ENCODE measurements around the gene CNTN4. TPM values are rescaled to one million over a fixed set of nuclear protein-coding genes. Genes with fewer than 3 reads are reported as not detected.
"Not testable (repeated sequence)": the region's sequence is repeated elsewhere in the genome, so short reads cannot be mapped to it uniquely, and the experiment has no call there.

Gene CNTN4
- polyA plus RNA-seq, 1 donor from 2014 or later: not detected

GRCh38 chr3:2774481-2775249, 676.0 kb downstream of the CNTN4 start:
- no peaks in the 10 kb centered on the region for H3K27me3 Mint-ChIP-seq
- no peaks in the 10 kb centered on the region for H3K36me3 Mint-ChIP-seq
- peaks cover 2 to 5% (median 4%) of the 10 kb centered on the region in 3 donors for H3K9me3 Mint-ChIP-seq
- no peak overlapping the region for H3K4me3 Mint-ChIP-seq
- peaks cover 0 to 1% (median 1%) of the 10 kb centered on the region in 3 donors for H3K4me1 Mint-ChIP-seq
- peak overlapping the region in 1 of 3 donors; percentile 92 for H3K27ac Mint-ChIP-seq

GRCh38 chr3:2783261-2783660, 684.6 kb downstream of the CNTN4 start:
- H3K36me3 Mint-ChIP-seq: no peaks in the 10 kb centered on the region
- H3K9me3 Mint-ChIP-seq: no peaks in the 10 kb centered on the region
- H3K4me1 Mint-ChIP-seq: no peaks in the 10 kb centered on the region
- no peak overlapping the region for H3K4me3 Mint-ChIP-seq
- no peak overlapping the region for H3K27ac Mint-ChIP-seq
- no peaks in the 10 kb centered on the region for H3K27me3 Mint-ChIP-seq

- H3K4me1 Mint-ChIP-seq: no peaks in the 10 kb centered on the region
- no peaks in the 10 kb centered on the region for H3K27me3 Mint-ChIP-seq
- no peaks in the 10 kb centered on the region for H3K9me3 Mint-ChIP-seq
- H3K4me3 Mint-ChIP-seq: no peak overlapping the region
- H3K36me3 Mint-ChIP-seq: no peaks in the 10 kb centered on the region
- no peak overlapping the region for H3K27ac Mint-ChIP-seq
Measured at GRCh38 chr3:2784627-2785026, 686.0 kb downstream of the CNTN4 start.

- Mint-ChIP-seq H3K27me3 (no peaks in the 10 kb centered on the region), H3K36me3 (no peaks in the 10 kb centered on the region), H3K27ac (no peak overlapping the region), H3K9me3 (no peaks in the 10 kb centered on the region), H3K4me3 (no peak overlapping the region), H3K4me1 (no peaks in the 10 kb centered on the region)
Measured at GRCh38 chr3:2790266-2790815, 691.7 kb downstream of the CNTN4 start.

GRCh38 chr3:2792432-2792831, 693.8 kb downstream of the CNTN4 start:
- Mint-ChIP-seq H3K4me3 (no peak overlapping the region), H3K9me3 (no peaks in the 10 kb centered on the region), H3K27me3 (no peaks in the 10 kb centered on the region), H3K4me1 (no peaks in the 10 kb centered on the region), H3K27ac (no peak overlapping the region), H3K36me3 (no peaks in the 10 kb centered on the region)

GRCh38 chr3:2793987-2794386, 695.3 kb downstream of the CNTN4 start:
- Mint-ChIP-seq H3K27me3 (no peaks in the 10 kb centered on the region), H3K27ac (no peak overlapping the region), H3K4me1 (no peaks in the 10 kb centered on the region), H3K9me3 (peaks cover 1 to 3% (median 3%) of the 10 kb centered on the region in 3 donors), H3K4me3 (no peak overlapping the region), H3K36me3 (no peaks in the 10 kb centered on the region)

GRCh38 chr3:2802429-2802828, 703.8 kb downstream of the CNTN4 start:
- H3K9me3 Mint-ChIP-seq: peaks cover 3 to 5% (median 4%) of the 10 kb centered on the region in 3 donors
- no peak overlapping the region for H3K4me3 Mint-ChIP-seq
- peaks cover 0 to 2% (median 0%) of the 10 kb centered on the region in 3 donors for H3K4me1 Mint-ChIP-seq
- H3K36me3 Mint-ChIP-seq: no peaks in the 10 kb centered on the region
- peak overlapping the region in 1 of 3 donors; percentile 43 for H3K27ac Mint-ChIP-seq
- H3K27me3 Mint-ChIP-seq: peaks cover 4% of the 10 kb centered on the region

GRCh38 chr3:2807514-2807913, 708.8 kb downstream of the CNTN4 start:
- H3K27ac Mint-ChIP-seq: no peak overlapping the region
- H3K4me3 Mint-ChIP-seq: no peak overlapping the region
- H3K9me3 Mint-ChIP-seq: no peaks in the 10 kb centered on the region
- no peaks in the 10 kb centered on the region for H3K36me3 Mint-ChIP-seq
- peaks cover 0 to 5% (median 4%) of the 10 kb centered on the region in 3 donors for H3K4me1 Mint-ChIP-seq
- peaks cover 3% of the 10 kb centered on the region for H3K27me3 Mint-ChIP-seq

GRCh38 chr3:2810723-2811122, 712.1 kb downstream of the CNTN4 start:
- Mint-ChIP-seq H3K27me3 (peaks cover 3% of the 10 kb centered on the region), H3K27ac (no peak overlapping the region), H3K4me3 (no peak overlapping the region), H3K36me3 (no peaks in the 10 kb centered on the region), H3K9me3 (peaks cover 0 to under 1% (median 0%) of the 10 kb centered on the region in 3 donors), H3K4me1 (peaks cover 0 to 5% (median 4%) of the 10 kb centered on the region in 3 donors)

- Mint-ChIP-seq H3K9me3 (peaks cover 0 to 3% (median 1%) of the 10 kb centered on the region in 3 donors), H3K27me3 (no peaks in the 10 kb centered on the region), H3K36me3 (no peaks in the 10 kb centered on the region), H3K4me3 (no peak overlapping the region), H3K4me1 (peaks cover 0 to 2% (median 0%) of the 10 kb centered on the region in 3 donors), H3K27ac (no peak overlapping the region)
Measured at GRCh38 chr3:2819571-2819970, 720.9 kb downstream of the CNTN4 start.

GRCh38 chr3:2820982-2821381, 722.3 kb downstream of the CNTN4 start:
- not testable (repeated sequence) for H3K27me3 Mint-ChIP-seq, H3K4me3 Mint-ChIP-seq, H3K27ac Mint-ChIP-seq, H3K36me3 Mint-ChIP-seq, H3K4me1 Mint-ChIP-seq, H3K9me3 Mint-ChIP-seq

- Mint-ChIP-seq H3K9me3 (peaks cover 0 to 1% (median 1%) of the 10 kb centered on the region in 3 donors), H3K27ac (no peak overlapping the region)
Measured at GRCh38 chr3:2822611-2823010, 723.9 kb downstream of the CNTN4 start.

GRCh38 chr3:2823031-2823430, 724.4 kb downstream of the CNTN4 start:
- H3K9me3 Mint-ChIP-seq: peaks cover 0 to 3% (median 1%) of the 10 kb centered on the region in 3 donors
- H3K4me1 Mint-ChIP-seq: no peaks in the 10 kb centered on the region
- H3K36me3 Mint-ChIP-seq: no peaks in the 10 kb centered on the region
- no peak overlapping the region for H3K27ac Mint-ChIP-seq
- no peak overlapping the region for H3K4me3 Mint-ChIP-seq
- peaks cover 1% of the 10 kb centered on the region for H3K27me3 Mint-ChIP-seq

More at GRCh38 chr3:2822611-2823010, 723.9 kb downstream of the CNTN4 start:
- Mint-ChIP-seq H3K4me1 (peaks cover 0 to 2% (median 0%) of the 10 kb centered on the region in 3 donors), H3K36me3 (no peaks in the 10 kb centered on the region), H3K27me3 (peaks cover 1% of the 10 kb centered on the region), H3K4me3 (no peak overlapping the region)

- H3K4me1 Mint-ChIP-seq: no peaks in the 10 kb centered on the region
- peaks cover 0 to 3% (median 1%) of the 10 kb centered on the region in 3 donors for H3K9me3 Mint-ChIP-seq
- no peak overlapping the region for H3K27ac Mint-ChIP-seq
- H3K4me3 Mint-ChIP-seq: no peak overlapping the region
- H3K27me3 Mint-ChIP-seq: peaks cover 1% of the 10 kb centered on the region
- no peaks in the 10 kb centered on the region for H3K36me3 Mint-ChIP-seq
Measured at GRCh38 chr3:2823437-2824211, 725.0 kb downstream of the CNTN4 start.

- peaks cover 4% of the 10 kb centered on the region for H3K27me3 Mint-ChIP-seq
Measured at GRCh38 chr3:2826036-2826435, 727.4 kb downstream of the CNTN4 start.

More at GRCh38 chr3:2826036-2826435, 727.4 kb downstream of the CNTN4 start:
- Mint-ChIP-seq H3K9me3 (peaks cover 0 to 1% (median 1%) of the 10 kb centered on the region in 3 donors), H3K4me3 (no peak overlapping the region), H3K27ac (no peak overlapping the region), H3K4me1 (no peaks in the 10 kb centered on the region), H3K36me3 (no peaks in the 10 kb centered on the region)
